GM18868 (cell line): Measurements from ENCODE around the gene FRMPD4.

ENCODE experiments used
- ATAC-seq: cut with Tn5 transposase; IDR thresholded peaks from one replicate; pipeline ENCODE4 v1.9.1; 2021; ENCODE audit warnings: mild to moderate bottlenecking, moderate library complexity; ENCODE audit not compliant: unreplicated experiment

Gene FRMPD4

GRCh38 chrX:12292996-12293765 is 154.9 kb downstream of the FRMPD4 start:
- no peak for ATAC-seq

- ATAC-seq: no peak
Measured at GRCh38 chrX:12297353-12297752, 159.1 kb downstream of the FRMPD4 start.

DNA sequence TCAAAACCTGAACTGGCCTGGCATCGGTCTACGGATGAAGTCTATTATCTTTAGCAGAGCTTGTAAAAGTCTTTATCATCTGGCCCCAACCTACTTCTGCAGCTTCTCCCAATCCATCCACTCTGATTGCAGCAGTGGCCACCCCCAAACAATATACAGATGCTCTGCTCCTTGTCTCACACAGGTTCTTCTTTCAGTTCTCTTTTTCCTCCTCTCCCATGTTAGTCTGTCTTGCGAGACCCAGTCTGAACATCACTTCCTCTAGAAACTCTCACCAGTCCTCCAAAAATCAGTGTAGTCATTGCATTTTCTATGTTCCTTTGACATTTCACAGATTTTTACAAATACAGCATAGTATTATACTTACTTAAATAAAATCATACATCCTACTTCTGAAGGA is 163.0 kb downstream of the FRMPD4 start:
- ATAC-seq: no peak

- ATAC-seq: no peak
Measured at GRCh38 chrX:12304261-12304660, 166.0 kb downstream of the FRMPD4 start.

- no peak for ATAC-seq
Measured at GRCh38 chrX:12307961-12308360, 169.7 kb downstream of the FRMPD4 start.

- ATAC-seq: no peak
Measured at GRCh38 chrX:12308420-12308819, 170.1 kb downstream of the FRMPD4 start.

DNA sequence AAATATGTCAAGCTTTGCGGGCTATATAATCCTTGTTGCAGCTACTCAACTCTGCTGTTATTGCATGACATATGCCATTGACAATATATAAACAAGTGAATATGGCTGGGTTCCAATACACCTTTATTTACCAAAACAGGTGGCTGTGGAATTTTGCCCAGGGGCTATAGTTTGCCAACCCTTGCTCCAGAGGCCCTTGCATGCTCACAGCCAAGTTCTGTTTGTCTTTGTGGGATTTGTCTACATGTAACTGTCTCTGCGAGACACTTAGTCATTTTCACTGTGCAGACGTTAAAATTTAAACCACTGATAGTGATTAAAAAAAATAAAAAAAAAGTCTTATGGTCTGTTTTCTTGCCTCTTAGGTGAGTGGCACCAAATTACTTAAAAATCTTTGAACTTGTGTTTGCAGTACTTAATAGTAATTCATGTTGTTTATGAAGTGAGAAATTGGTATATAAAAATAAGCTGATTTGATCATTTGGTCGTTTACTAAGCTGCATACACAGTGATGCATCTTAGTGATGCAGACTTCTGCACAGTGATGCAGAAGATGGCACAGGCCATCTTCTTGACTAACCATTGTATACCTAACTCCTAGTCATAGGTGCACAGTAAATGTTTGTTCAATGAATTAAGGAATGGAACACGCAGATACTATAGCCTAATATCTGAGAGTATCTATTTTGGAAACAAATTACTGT is 170.9 kb downstream of the FRMPD4 start:
- ATAC-seq: no peak

DNA sequence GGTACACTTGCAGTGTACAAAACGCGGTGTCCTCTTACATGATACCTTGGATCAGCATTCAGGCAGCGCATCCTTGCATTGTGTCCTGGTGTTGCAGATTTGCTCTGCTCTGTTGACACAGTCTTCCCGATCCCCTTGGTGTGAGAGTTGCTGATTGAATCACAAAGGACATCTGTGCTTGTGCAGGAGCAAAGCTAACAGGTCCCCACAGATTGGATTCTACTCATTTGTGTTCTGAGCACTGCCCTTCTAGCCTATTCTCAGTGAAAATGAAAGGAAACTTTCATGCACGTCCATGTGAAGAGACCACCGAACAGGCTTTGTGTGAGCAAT is 171.4 kb downstream of the FRMPD4 start:
- ATAC-seq: no peak

GRCh38 chrX:12314651-12315050 is 176.4 kb downstream of the FRMPD4 start:
- ATAC-seq: no peak

- ATAC-seq: no peak
Measured at GRCh38 chrX:12315526-12315925, 177.3 kb downstream of the FRMPD4 start.

DNA sequence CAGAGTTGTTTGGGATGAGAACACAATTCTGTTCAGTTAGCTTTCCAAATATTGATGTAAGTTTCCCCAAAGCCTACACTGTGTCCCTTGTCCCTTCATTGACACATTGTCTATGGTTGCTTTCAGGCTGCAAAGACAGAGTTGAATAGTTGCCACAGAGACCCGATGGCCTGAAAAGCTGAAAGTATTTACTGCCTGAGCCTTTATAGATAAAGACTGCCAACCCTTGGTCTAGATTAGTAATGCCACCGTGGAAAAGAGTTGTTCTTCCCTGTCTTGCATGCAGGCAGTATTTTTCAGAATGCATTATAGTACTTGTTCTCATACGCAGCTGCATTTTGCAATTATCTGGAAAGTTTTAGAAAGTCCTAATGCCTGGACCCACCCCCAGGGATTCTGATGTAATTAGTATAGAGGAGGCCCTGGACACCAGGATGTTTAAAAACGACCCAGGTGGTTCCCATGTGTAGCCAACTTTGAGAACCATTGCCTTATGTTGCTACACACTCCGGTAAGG is 180.8 kb downstream of the FRMPD4 start:
- ATAC-seq: no peak

DNA sequence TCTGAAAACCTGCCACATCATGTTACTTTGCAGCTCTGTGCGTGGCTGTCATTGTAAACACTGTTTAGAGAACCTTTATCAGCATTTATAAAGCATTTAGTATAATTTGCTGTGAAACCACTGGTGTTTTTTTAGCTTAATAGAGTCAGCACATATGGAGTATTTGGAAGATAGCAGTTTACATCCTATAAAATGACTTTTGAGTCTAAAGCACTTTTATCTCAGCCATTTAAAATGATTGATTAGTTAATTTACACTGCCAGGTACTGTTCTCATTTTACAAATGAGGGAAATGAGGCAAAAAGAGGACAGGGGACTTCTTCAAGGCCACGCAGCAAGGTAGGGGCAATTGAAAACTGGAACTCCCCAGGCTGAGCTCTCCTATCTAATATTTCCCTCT is 181.7 kb downstream of the FRMPD4 start:
- no peak for ATAC-seq

DNA sequence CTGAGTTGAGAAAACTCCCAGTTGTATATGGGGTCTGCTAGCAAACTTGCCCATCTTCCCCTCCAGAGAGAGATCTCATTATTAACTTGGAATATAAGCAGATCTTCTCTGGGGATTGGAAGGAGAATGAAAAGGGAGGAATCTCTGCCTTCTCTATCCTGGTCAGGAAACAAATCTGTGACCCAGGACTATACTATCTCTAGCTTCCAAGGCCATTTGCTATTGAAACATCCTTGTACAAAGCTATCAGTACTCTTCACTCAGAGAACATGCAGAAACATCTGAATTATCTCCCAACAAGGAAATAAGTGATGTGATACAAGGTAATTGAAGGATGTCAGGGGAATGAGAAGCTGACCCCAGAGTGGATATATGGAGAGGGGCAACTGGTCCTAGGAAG is 183.8 kb downstream of the FRMPD4 start:
- no peak for ATAC-seq

DNA sequence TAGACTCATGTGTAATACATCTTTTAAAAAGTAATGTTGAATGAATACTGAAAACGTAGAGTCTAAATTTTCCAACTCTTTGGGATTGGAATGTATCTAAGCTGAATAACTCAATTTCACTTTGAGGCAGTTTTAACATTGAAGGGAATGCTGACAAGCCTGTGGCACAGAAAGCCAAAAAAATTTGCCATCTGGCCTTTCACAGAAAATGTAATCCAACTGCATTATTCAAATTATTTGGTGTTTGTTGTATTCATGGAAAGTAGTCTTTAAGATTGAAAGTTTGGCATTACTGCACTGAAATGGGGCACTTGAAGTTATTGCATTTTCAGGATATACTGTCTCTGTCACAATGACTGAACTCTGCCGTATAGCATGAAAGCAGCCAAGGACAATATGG is 186.9 kb downstream of the FRMPD4 start:
- no peak for ATAC-seq

DNA sequence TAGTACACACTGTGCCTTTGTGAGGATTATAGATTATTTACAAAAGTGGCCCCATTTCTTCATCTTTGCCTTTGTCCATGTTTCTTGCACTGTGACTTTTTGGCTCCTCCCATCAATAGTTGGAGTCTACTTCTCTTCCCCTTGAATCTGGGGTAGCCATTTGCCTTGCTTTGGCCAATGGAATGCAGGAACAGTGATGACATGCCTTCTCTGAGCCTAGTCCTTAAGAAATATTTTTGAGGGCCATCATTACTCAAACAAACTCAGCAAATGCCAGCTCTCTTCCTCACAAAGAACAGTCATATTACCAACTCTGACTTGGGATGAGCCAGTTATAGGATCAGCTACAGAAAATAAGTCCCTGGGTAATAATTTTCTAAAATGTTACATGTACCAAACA is 189.6 kb downstream of the FRMPD4 start:
- ATAC-seq: no peak

DNA sequence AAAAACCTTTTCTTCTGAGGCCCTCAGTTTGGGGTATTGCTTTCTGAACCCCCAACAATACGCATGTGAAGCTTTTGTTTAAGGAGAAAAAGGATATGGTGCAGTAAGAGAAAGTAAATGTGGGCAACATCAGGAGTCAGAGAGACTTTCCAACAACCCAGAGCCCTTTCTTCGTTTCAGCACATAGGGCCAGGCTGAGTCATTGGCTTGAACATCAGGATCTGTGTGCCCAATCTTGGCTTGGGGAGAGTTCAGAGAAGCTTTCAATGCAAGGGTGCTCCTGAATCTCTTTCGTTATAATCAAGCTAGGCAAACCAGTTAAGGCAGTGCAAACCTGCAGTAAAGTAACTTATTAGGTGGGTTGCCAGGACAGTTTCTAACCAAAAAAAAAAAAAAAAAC is 191.2 kb downstream of the FRMPD4 start:
- ATAC-seq: no peak

GRCh38 chrX:12330841-12331240 is 192.6 kb downstream of the FRMPD4 start:
- no peak for ATAC-seq

- no peak for ATAC-seq
Measured at GRCh38 chrX:12332786-12333347, 194.6 kb downstream of the FRMPD4 start.

DNA sequence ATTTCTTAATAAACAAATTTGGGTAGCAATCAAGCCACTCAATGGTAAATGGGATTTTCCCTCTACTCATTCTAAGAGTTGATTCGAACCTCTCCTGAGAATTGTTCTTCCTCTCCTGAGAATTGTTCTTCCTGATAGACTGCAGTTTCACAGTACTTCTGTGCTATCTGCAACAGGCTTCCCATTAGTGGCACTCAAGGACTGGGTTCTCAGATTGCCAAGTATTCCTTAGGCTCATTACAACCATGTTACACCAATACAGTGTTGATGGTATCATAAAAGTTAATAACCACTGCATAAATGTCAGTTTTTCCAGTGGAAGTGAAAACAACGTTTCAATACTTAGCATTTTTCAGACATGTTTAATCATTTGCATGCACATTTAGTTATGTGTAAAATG is 201.6 kb downstream of the FRMPD4 start:
- no peak for ATAC-seq

GRCh38 chrX:12344954-12345353 is 206.7 kb downstream of the FRMPD4 start:
- no peak for ATAC-seq

GRCh38 chrX:12349201-12349600 is 210.9 kb downstream of the FRMPD4 start:
- no peak for ATAC-seq

DNA sequence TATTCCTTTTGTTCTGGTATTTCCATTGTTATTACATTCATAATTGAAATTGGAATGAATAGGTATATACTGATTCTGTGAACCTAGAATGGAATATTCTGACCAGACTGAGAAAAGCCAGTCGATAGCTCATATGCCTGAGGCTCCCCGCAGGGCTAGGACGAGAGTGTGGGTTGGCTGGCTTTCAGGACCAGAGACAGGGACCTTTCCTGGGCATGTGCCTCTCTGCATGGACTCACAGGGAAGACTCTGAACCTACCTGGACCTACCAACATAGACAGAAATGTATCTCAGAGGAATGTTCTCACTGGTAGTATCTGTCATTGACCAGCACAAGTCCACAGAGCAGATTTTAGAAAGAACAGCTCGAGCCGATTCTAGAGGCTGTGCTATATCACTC is 214.6 kb downstream of the FRMPD4 start:
- no peak for ATAC-seq
